Activated gamma-delta T cell (primary cell): Measurements from ENCODE around the gene ZNF860.

ENCODE experiments used
- DNase-seq: peaks from one replicate; lab custom pipeline; 2025; lab: John Stamatoyannopoulos, UW
- total RNA-seq, 2 donors: gene quantifications; one replicate each; lab custom pipeline; 2026; lab: John Stamatoyannopoulos, UW

ZNF860 gene
- total RNA-seq = 0 to 0.05 reads per million in 2 donors

GRCh38 chr3:31981206-31982181 lies at the start of gene ZNF860, which contains the start of gene OSBPL10:
Gene ZNF860 (plus strand): TSS chr3:31981750. CDS start chr3:31989080, 7,330 bp downstream.
Gene OSBPL10 (minus strand): TSS chr3:31981262. CDS start chr3:31981179, 83 bp downstream.
- DNase-seq = no peak

DNA sequence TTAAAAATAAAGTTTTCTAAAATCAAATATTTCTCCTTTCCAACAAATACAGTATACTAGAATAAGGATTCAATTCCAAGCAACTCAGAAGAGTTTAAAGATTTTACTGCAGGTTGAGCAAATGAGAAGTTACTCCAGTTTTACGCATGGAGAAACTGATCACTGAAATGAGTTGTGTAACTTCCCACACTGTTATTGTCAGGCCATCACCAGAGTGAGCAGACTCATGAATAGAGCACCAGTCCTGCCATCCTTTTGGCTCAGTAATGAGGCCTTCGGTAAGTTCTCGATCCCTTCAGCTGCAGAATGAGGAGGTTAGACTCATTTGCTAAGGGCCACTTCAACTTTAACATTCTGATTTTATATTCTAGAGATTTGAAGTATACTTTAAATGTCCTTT lies 48.6 kb upstream of the ZNF860 start:
- no peak for DNase-seq

GRCh38 chr3:31934018-31934417 lies 47.5 kb upstream of the ZNF860 start:
- no peak for DNase-seq

DNA sequence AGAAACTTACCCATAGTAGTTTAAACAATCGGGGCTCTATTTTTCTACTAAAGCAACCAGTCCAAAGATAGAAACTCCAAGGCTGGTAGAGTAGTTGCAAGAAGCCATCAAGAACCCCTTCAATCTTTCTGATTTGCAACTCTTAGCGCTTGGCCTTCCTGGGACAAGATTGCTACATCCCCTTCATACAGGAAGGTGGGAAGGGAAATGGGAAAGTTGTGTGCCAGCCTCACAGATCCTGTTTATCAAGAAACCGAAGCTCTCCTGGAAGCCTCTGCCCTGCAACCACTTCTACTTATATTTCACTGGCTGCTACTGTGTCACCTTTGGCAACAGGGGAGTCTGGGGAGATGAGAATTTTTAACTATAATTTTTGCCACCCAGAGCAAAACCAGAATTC lies 46.7 kb upstream of the ZNF860 start:
- DNase-seq = no peak

DNA sequence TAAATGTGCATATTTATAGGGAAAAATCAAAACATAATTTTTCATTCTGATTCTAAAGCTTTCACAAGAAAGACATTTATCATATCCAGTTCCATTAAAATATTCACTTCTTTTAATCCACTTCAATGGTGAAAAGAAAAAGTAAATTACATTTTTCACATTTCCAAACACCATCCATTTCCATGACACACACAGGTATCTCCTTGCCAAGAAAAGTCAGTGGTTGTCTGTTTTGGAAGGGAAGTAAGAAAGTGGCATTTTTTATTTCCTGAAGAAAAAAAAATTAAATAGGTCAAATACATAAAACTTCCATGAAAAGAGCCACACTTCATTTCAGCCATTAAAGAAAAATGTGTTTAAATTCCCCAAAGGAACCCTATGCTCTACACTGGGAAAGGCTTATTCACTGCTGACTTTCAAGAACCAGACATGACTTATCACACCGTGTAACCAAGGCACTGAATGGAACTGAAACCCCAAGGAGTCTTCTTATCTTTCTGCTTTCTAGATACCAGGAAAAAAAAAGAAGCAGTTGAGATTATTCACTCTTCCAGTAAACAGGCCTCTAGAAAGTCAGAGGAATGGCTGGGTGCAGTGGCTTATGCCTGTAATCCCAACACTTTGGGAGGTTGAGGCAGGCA lies 45.0 kb upstream of the ZNF860 start:
- no peak for DNase-seq

GRCh38 chr3:31937225-31937624 lies 44.3 kb upstream of the ZNF860 start:
- DNase-seq = no peak

- DNase-seq = no peak
These were observed 39.1 kb upstream of the ZNF860 start for GRCh38 chr3:31942446-31942845.

GRCh38 chr3:31943041-31943440 lies 38.5 kb upstream of the ZNF860 start:
- DNase-seq = no peak

DNA sequence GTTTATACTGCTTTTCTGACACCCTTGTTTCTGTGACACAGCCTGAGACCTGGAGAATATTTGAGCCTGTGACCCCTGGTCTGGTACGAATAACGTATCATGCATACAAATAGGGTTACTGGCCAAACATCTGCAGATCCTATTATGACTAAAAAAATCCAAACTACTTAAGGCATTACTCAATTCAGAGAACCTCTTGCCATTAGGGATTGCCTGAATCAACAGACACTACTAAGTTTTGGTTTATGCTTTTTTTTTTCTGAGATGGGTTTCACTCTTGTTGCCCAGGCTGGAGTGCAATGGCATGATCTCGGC lies 35.9 kb upstream of the ZNF860 start:
- no peak for DNase-seq

- DNase-seq = no peak
These were observed 35.0 kb upstream of the ZNF860 start for GRCh38 chr3:31946484-31947081.

DNA sequence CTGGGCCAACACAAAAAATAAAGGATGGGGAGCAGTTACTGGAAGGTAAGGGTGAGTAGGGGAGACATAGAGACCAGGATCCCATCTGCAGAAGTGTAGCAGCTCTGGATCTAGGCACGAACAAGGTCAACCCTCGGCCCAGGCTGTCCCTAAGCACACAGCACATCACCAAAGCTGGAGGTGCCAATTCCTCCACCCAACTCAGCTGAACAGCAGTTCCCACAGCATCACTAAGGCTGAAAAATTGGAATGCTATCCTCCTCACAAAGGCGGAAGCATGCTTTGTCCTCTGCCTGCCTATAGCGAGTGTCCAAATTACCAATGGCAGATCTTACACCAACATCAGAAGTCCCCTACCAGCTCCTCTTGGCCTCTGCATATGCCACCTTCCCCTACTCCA lies 34.4 kb upstream of the ZNF860 start:
- no peak for DNase-seq

DNA sequence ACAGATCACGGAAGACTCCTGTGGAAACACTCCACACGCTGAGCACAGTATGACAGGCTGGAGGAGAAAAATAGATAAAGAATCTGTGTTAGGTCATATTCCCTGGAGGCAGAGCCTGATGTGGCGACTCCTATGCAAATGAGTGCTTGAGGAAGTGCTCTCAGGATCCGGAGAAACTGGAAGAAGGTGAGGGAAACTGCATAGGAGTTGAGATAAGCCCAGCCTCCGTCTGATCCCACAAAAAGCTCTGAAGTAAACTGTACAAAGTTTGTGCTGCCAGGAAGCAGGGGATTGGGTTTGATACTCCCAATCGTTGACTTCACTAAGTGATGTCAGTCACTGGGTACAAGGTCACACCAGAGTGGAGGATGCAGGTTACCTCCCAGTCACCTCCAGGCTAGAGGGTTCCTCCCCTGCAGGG lies 33.9 kb upstream of the ZNF860 start:
- DNase-seq = no peak

DNA sequence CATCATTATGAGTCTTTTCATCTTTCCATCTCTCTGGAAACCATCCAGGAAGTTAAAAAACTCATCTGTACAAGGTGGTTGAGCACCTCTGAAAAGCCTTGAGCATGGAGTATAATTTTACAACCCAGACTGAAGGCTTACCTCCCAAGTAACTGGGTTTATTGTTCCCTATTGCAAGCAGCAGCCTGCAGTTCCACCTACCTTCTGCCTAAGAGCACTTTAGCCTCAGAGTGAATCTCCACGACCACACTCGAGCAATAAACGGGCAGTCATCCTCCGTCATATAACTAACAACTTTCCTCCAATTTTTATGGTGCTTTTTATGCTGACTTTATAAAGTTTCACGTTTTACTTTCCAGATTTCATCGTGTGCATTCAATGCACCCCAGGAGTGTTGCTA lies 33.3 kb upstream of the ZNF860 start:
- no peak for DNase-seq

DNA sequence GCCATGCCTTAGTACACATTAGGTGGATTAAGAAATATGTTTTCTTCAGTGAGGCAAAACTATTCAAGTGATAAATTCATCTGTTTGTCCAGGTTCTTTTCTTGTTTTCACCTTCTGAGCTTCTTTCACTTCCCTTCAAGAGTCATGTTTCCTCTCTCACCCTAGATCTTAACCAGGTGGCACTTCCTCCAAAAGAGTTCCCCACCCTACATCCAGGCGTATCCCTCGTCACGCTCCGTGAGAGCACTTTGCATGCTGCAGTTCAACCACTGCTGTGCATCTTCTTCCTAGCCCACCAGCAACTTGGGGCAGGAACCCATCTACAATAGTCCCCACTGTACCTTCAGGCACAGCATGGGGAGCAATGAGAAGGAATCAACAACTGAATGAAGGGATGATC lies 29.3 kb upstream of the ZNF860 start:
- DNase-seq = no peak

GRCh38 chr3:31953091-31953490 lies 28.5 kb upstream of the ZNF860 start:
- no peak for DNase-seq

GRCh38 chr3:31953636-31954035 lies 27.9 kb upstream of the ZNF860 start:
- no peak for DNase-seq

DNA sequence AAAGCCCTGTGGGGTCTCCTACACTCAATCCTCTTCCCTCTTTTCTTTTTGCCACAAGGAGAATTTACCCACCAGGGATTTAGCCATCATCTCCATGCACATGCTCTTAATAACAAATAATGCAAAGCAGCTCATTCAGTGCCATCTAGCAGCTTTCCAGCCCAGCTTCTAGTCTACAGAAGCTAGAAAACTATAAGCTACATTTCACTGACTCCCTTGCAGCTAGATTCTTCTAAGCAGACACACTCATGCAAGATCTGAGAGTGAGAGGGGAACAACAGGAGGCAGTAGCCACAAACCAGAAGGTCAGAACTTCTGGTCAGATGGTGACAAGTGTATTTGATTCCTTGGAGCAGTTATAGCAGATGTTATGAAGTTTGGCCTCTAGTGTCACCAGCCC lies 26.0 kb upstream of the ZNF860 start:
- DNase-seq = no peak

DNA sequence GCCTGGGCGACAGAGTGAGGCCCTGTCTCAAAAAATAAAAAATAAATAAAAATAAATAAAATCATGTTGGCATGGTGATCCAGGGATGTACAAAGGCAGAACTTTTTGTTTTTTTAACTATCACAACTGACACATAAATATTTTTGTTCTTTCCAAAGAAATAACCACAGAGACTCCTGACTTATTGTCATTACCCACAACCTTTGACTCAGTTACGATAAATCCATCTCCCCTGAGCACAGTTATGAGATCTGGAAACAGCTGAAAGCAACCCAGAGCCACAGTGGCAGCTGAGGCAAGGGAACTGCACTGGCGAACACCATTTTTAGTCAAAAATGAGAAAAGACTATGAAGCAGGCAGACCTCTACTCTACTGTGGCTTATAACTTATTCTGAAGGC lies 24.4 kb upstream of the ZNF860 start:
- DNase-seq = no peak

DNA sequence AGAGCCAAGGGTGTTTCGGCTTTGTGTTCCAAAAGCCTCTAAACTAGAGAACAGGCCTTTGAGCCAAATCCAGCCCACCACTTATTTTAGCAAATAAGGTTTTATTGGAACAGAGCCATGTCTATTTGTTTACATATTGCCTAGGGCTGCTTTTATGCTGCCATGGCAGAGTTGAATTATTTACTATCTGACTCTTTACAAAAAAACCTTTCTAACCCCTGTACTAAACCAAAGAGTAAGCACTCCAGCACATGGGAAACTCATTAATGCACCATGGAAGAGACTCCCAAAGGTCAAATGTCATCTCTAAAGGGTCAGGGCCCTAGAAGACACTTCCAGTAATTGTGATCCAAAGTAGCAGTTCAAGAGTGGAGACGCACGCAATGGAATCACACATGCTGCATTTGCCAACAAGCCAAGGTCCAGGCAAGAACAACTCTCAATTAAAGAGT lies 22.8 kb upstream of the ZNF860 start:
- DNase-seq = no peak

- DNase-seq = no peak
These were observed 22.3 kb upstream of the ZNF860 start for GRCh38 chr3:31959251-31959650.

DNA sequence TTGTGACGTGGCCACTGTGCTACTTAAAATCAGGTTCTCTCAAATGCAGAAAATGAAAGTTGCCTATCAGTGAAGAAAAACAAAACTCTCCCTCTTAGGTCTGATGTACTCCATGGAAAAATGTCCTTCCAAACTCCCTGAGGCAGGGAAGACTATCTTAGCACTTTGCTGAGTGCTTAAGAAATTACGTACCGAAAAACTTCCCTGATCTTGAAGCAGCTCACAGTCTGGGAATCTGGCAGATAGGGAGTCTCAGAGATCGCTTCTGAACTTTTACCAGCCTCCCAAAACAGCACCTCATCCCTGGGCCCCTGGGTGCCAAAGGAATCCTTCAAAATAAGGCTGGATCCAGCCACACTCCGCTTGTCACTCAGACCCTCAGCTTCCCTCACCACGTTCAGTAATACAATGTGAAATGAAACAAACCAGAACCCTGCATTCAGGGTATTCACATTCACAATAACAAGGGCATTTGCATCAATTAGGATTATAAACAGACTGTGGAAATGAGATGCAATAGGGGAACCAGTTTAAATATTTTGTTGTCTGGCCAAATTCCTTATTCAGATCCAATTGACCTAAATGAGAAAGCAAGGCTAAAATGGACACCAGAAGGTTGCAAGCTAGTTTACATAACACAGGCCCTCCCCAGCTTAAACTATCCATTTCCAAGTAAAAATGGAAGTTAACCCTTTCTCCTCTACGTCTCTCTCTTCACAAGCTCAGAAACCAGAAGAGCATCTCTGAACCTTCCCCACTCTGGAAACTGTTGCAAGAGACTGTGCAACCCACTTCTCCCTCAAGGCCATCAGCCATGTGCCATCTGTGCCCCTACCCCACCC lies 21.4 kb upstream of the ZNF860 start:
- DNase-seq = no peak
